HepG2 (cell line): ENCODE measurements around the gene PLCB4. TPM values are rescaled to one million over a fixed set of nuclear protein-coding genes. Genes with fewer than 3 reads are reported as not detected.

ENCODE experiments used
- ATAC-seq: fragments of 200-7000 bp; cut with Tn5 transposase; 3 replicates; pipeline ENCODE4 v1.9.1; 2020; ENCODE audit warnings: mild to moderate bottlenecking, moderate library complexity
- BruUV-seq: library from RNA; stranded (reverse); fragments of 400-500 nt; replicated peaks from 2 replicates; lab custom pipeline; 2021; lab: Mats Ljungman, UMichigan
- CTCF ChIA-PET: fragments of 300-600 bp; formaldehyde crosslinking; extraction: SDS; loops from one replicate; lab custom pipeline; 2021; ENCODE audit warnings: low total read pairs, inconsistent platforms, low intra/inter-chr PET ratio; lab: Yijun Ruan, JAX
- POLR2A ChIA-PET: fragments of 350-600 bp; sonication (Branson Sonifier 250); formaldehyde crosslinking; loops from one replicate; lab custom pipeline; 2020; ENCODE audit warnings: antibody characterized with exemption, inconsistent platforms; lab: Yijun Ruan, JAX
- DNase-seq: peaks from one replicate; pipeline ENCODE4 v3.0.0-alpha.2; 2015; ENCODE audit warnings: low spot score
- FAIRE-seq: peaks from 3 replicates; lab custom pipeline; 2011; peaks lifted over from hg19 to GRCh38; lab: Jason Lieb, UNC
- H2AFZ ChIP-seq: one replicate; pipeline ENCODE4 v1.6.1; 2011; ENCODE audit warnings: low read length, inconsistent platforms
- H3K27ac ChIP-seq: fragments of 300-600 bp; 3 replicates; pipeline ENCODE4 v1.8.0; 2011; ENCODE audit warnings: mixed run types, mild to moderate bottlenecking, mixed read lengths, low read length, inconsistent platforms; ENCODE audit not compliant: insufficient read depth; ENCODE audit errors: extremely low read length
- H3K27me3 ChIP-seq, 2 experiments: fragments of 200-600 bp in 1 of 2; 2 replicates in 1 of 2; 3 replicates in 1 of 2; pipeline versions ENCODE4 v1.6.0 to v1.8.0; 2011; ENCODE audit warnings: low read length in 2 of 2, mild to moderate bottlenecking in 2 of 2, moderate library complexity in 2 of 2, inconsistent platforms in 1 of 2; ENCODE audit not compliant: insufficient read depth in 2 of 2, control insufficient read depth in 1 of 2
- H3K36me3 ChIP-seq, 2 experiments: fragments of 200-600 bp in 1 of 2; replicated peaks in 1 of 2; 2 replicates in 1 of 2; 3 replicates in 1 of 2; pipeline versions ENCODE4 v1.5.1 to v1.8.0; 2011; ENCODE audit warnings: low read length in 2 of 2, inconsistent platforms in 1 of 2; ENCODE audit not compliant: insufficient read depth in 2 of 2, control insufficient read depth in 1 of 2
- H3K4me1 ChIP-seq: 2 replicates; pipeline ENCODE4 v1.5.1; 2012; ENCODE audit warnings: low read length, inconsistent platforms; ENCODE audit not compliant: insufficient read depth
- H3K4me2 ChIP-seq: 2 replicates; pipeline ENCODE4 v1.6.0; 2011; ENCODE audit warnings: low read depth, low read length, inconsistent platforms
- H3K4me3 ChIP-seq, 3 experiments: fragments of 200-600 bp in 1 of 3; sonication (generic), shearing (Covaris generic) in 1 of 3; replicated peaks in 1 of 3; 2 replicates each; pipeline ENCODE4 v1.5.1; 2011 to 2016; ENCODE audit warnings: low read length in 3 of 3, inconsistent platforms in 2 of 3, low read depth in 2 of 3, mild to moderate bottlenecking in 2 of 3, control low read depth in 1 of 3, mixed read lengths in 1 of 3; ENCODE audit not compliant: insufficient read depth in 1 of 3
- H3K79me2 ChIP-seq: one replicate; pipeline ENCODE4 v1.6.1; 2011; ENCODE audit warnings: low read length, inconsistent platforms; ENCODE audit not compliant: insufficient read depth
- H3K9ac ChIP-seq: 2 replicates; pipeline ENCODE4 v1.6.0; 2011; ENCODE audit warnings: mild to moderate bottlenecking, low read depth, low read length, inconsistent platforms; ENCODE audit not compliant: insufficient read depth
- H3K9me3 ChIP-seq: 2 replicates; pipeline ENCODE4 v1.5.1; 2012; ENCODE audit warnings: mild to moderate bottlenecking, low read length
- H4K20me1 ChIP-seq: 2 replicates; pipeline ENCODE4 v1.6.0; 2011; ENCODE audit warnings: inconsistent platforms, mild to moderate bottlenecking, low read length, moderate library complexity; ENCODE audit not compliant: insufficient read depth
- ATAD3A ChIP-seq: sonication (generic); formaldehyde crosslinking; IDR thresholded peaks from 2 replicates; pipeline ENCODE4 v1.4.0; 2020; ENCODE audit warnings: missing genetic modification reagents
- SNAPC4 ChIP-seq: sonication (generic); formaldehyde crosslinking; IDR thresholded peaks from 2 replicates; pipeline ENCODE4 v1.4.0; 2020; ENCODE audit warnings: mild to moderate bottlenecking, missing genetic modification reagents
- ZC3H13 ChIP-seq: sonication (generic); formaldehyde crosslinking; IDR thresholded peaks from 2 replicates; pipeline ENCODE4 v1.8.1; 2023; ENCODE audit warnings: mild to moderate bottlenecking, missing genetic modification reagents, moderate library complexity
- ZFAT ChIP-seq: sonication (generic); formaldehyde crosslinking; conservative IDR thresholded peaks from 2 replicates; pipeline ENCODE4 v1.8.1; 2023; ENCODE audit warnings: missing genetic modification reagents, inconsistent platforms
- ZFP90 ChIP-seq: sonication (generic); formaldehyde crosslinking; IDR thresholded peaks from 2 replicates; pipeline ENCODE4 v1.8.0; 2022; ENCODE audit warnings: missing genetic modification reagents, mild to moderate bottlenecking, inconsistent platforms, borderline replicate concordance
- ZMAT5 ChIP-seq: sonication (generic); formaldehyde crosslinking; IDR thresholded peaks from 2 replicates; pipeline ENCODE4 v1.5.0; 2020; ENCODE audit warnings: mild to moderate bottlenecking, low read depth, missing genetic modification reagents, borderline replicate concordance
- WGBS: methylation state at CpG from one replicate; pipeline ENCODE4 v1.1.6; 2017; ENCODE audit warnings: low lambda C conversion rate; 5-methylcytosine and 5-hydroxymethylcytosine counted together
- in situ Hi-C: cut with HindIII; loops from 2 replicates; pipeline ENCODE4 v1.10.0; 2017; ENCODE audit warnings: low pct_unique_long_range_greater_than_20kb; ENCODE audit not compliant: extremely low pct_ligation_motif_present
- intact Hi-C: fragments of 100-400 bp; cut with micrococcal nuclease; formaldehyde crosslinking; loops from one replicate; pipeline ENCODE4 v1.10.0; 2022; ENCODE audit not compliant: unreplicated experiment
- polyA plus RNA-seq, 8 experiments: library from polyadenylated mRNA; depleted of rRNA in 3 of 8; stranded (reverse) in 7 of 8; unstranded in 1 of 8; fragments of >200 nt; fragmentation: Illumina TruSeq in 4 of 8; extraction: Trizol in 4 of 8; gene quantifications; 2 replicates each; pipeline versions ENCODE4 v1.2.1 to v1.2.3, GENCODE V29; 2011 to 2016; ENCODE audit warnings: low read depth in 4 of 8, missing spikeins in 1 of 8, mixed read lengths in 1 of 8; ENCODE audit not compliant: insufficient read depth in 1 of 8
- total RNA-seq, 5 experiments: library from RNA; depleted of rRNA; stranded (reverse); fragments of >200 nt; fragmentation: Illumina TruSeq; extraction: Trizol; gene quantifications; 2 replicates each; pipeline ENCODE4 v1.2.3, GENCODE V29; 2016; ENCODE audit warnings: low read depth in 1 of 5

Gene PLCB4
- total and polyA plus RNA-seq, 2 of the 13 experiments (the other 11 are each of a cell fraction or from before 2014, with no cell fraction given) = 0.01 TPM; not detected in 1

- H3K36me3 ChIP-seq = no peaks in the 10 kb centered on the region
- WGBS = 0% methylated on average over 1 of the region's 1 CpG
- no peaks in the 10 kb centered on the region for H4K20me1 ChIP-seq
- no peak for FAIRE-seq
- H3K4me1 ChIP-seq = no peaks in the 10 kb centered on the region
- ATAC-seq = no peak
- in situ Hi-C loops (no loop called here), intact Hi-C loops (no loop called here)
- no peaks in the 10 kb centered on the region for H3K79me2 ChIP-seq
- no peaks in the 10 kb centered on the region for H3K9me3 ChIP-seq
- no TSS peak for BruUV-seq
- no peak overlapping the region for H3K4me3 ChIP-seq
- no peak for DNase-seq
- no peak for TF ChIP-seq ZFAT (CRISPR knock-in tag)
- TF ChIP-seq ZC3H13 (CRISPR knock-in tag) = no peak
- TF ChIP-seq ATAD3A (CRISPR knock-in tag) = no peak
- TF ChIP-seq SNAPC4 = no peak
- TF ChIP-seq ZMAT5 = no peak
- TF ChIP-seq ZFP90 (CRISPR knock-in tag) = no peak
- TF ChIP-seq, all 625 proteins: peak for 0
- Histone ChIP-seq H2AFZ (no peak overlapping the region), H3K27me3 (no peaks in the 10 kb centered on the region), H3K9ac (no peak overlapping the region), H3K4me2 (no peak overlapping the region), H3K27ac (no peak overlapping the region)
- POLR2A ChIA-PET = no interaction called here
- CTCF ChIA-PET = no interaction called here
These were observed 41.5 kb downstream of the PLCB4 start for GRCh38 chr20:9110365-9110764.
